OCI-LY1 (cell line): Measurements from ENCODE around the gene VPS37C.
"Not testable (repeated sequence)": the region's sequence is repeated elsewhere in the genome, so short reads cannot be mapped to it uniquely, and the experiment has no call there.

Experiments used
- EZH2 ChIP-seq: fragments of 200-600 bp; sonication (generic), shearing (Covaris generic); IDR thresholded peaks from 2 replicates; pipeline ENCODE4 v1.8.0; 2017; ENCODE audit warnings: borderline replicate concordance, mixed run types, mild to moderate bottlenecking, antibody characterized with exemption, low read length, moderate library complexity, mixed read lengths
- TF ChIP-seq, protein P1 (sequence below): fragments of 200-600 bp; sonication (generic), shearing (Covaris generic); IDR thresholded peaks from 2 replicates; pipeline ENCODE4 v1.5.1; 2017; ENCODE audit warnings: mild to moderate bottlenecking, antibody characterized with exemption, low read length, moderate library complexity, mixed read lengths

GRCh38 chr11:61203873-61204272 lies 42.6 kb upstream of the VPS37C start:
- TF ChIP-seq, protein P1, sequence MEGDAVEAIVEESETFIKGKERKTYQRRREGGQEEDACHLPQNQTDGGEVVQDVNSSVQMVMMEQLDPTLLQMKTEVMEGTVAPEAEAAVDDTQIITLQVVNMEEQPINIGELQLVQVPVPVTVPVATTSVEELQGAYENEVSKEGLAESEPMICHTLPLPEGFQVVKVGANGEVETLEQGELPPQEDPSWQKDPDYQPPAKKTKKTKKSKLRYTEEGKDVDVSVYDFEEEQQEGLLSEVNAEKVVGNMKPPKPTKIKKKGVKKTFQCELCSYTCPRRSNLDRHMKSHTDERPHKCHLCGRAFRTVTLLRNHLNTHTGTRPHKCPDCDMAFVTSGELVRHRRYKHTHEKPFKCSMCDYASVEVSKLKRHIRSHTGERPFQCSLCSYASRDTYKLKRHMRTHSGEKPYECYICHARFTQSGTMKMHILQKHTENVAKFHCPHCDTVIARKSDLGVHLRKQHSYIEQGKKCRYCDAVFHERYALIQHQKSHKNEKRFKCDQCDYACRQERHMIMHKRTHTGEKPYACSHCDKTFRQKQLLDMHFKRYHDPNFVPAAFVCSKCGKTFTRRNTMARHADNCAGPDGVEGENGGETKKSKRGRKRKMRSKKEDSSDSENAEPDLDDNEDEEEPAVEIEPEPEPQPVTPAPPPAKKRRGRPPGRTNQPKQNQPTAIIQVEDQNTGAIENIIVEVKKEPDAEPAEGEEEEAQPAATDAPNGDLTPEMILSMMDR: not testable (repeated sequence)
- not testable (repeated sequence) for TF ChIP-seq EZH2
